ENCODE results near the gene TRIM29.
"Not testable (repeated sequence)": the region's sequence is repeated elsewhere in the genome, so short reads cannot be mapped to it uniquely, and the experiment has no call there.

Gene TRIM29

DNA sequence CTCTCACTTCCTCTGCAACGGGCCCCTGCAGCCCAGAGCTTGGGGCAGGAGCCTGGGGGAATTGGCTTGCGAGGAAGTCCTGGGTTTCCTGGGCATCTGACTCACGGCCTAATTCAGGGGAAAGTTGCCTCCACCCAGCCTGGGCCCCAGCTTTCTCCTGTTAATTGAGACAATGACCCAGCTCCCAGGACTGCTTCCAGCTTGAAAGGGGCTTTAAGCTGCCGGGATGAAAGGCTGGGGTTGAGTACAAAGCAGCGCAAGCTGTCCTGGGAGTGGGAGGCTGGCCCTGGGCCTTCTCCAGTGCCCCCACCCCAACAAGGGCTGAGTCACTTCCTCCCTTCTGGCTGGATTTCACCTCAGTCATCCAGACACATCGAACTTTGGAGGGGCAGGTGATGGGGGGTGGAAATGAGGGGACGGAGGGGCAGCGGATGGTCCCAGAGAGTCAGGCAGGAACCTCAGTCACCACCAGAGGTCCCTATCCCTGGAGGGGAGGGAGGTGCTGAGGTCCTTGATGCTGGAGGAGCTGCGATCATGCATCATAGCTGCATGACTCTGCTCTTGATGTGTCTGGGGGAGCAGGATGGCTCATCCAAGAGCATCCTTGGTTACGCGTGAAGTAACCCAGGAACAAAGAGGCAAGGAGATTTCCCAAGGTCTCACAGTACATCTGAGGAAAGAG is 42.8 kb upstream of the TRIM29 start:
- TF ChIP-seq, protein P1, sequence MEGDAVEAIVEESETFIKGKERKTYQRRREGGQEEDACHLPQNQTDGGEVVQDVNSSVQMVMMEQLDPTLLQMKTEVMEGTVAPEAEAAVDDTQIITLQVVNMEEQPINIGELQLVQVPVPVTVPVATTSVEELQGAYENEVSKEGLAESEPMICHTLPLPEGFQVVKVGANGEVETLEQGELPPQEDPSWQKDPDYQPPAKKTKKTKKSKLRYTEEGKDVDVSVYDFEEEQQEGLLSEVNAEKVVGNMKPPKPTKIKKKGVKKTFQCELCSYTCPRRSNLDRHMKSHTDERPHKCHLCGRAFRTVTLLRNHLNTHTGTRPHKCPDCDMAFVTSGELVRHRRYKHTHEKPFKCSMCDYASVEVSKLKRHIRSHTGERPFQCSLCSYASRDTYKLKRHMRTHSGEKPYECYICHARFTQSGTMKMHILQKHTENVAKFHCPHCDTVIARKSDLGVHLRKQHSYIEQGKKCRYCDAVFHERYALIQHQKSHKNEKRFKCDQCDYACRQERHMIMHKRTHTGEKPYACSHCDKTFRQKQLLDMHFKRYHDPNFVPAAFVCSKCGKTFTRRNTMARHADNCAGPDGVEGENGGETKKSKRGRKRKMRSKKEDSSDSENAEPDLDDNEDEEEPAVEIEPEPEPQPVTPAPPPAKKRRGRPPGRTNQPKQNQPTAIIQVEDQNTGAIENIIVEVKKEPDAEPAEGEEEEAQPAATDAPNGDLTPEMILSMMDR (IDR thresholded peaks at IDR 0.05; ENCODE audit: insufficient read depth, low read length, missing control alignments), result peak; percentile 38
- no peak for DNase-seq (ENCODE audit: low read depth, low spot score)
- ChIA-PET CTCF (interaction anchor here (0.7 to 7.7 kb wide), 9 partner anchors 10 to 123 kb away, joined by 3 to 159 read pairs (median 21); no protein-coding TSS in a partner anchor), POLR2A (interaction anchor here (0.9 to 1.5 kb wide), 2 partner anchors 15 to 42 kb away, joined by 3 to 5 read pairs; no protein-coding TSS in a partner anchor)
- H3K4me3 ChIP-seq (ENCODE audit: low read depth, low read length), result no peak overlapping the region

DNA sequence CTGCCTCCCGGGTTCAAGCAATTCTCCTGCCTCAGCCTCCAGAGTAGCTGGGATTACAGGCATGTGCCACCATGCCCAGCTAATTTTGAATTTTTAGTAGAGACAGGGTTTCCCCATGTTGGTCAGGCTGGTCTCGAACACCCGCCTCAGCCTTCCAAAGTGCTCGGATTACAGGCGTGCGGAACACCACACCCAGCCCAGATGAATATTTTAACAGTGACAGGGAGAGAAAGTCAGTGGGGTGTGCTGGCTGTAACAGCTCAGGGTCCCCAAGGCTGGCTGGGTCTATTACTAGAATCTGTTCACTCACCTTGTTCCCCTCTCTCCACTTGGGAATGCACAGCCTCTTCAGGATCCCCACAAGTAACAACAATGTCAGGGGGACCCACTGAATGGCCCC is 42.1 kb upstream of the TRIM29 start:
- DNase-seq (ENCODE audit: low read depth, low spot score); H3K4me3 ChIP-seq (ENCODE audit: low read depth, low read length): not testable (repeated sequence)
- CTCF ChIA-PET, result interaction anchor here (0.7 to 7.7 kb wide), 9 partner anchors 9 to 123 kb away, joined by 3 to 159 read pairs (median 21); partner anchors contain the start of gene OAF
- POLR2A ChIA-PET, result interaction anchor here (1.5 kb wide), 1 partner anchor 16 kb away, joined by 5 read pairs; no protein-coding TSS in a partner anchor

DNA sequence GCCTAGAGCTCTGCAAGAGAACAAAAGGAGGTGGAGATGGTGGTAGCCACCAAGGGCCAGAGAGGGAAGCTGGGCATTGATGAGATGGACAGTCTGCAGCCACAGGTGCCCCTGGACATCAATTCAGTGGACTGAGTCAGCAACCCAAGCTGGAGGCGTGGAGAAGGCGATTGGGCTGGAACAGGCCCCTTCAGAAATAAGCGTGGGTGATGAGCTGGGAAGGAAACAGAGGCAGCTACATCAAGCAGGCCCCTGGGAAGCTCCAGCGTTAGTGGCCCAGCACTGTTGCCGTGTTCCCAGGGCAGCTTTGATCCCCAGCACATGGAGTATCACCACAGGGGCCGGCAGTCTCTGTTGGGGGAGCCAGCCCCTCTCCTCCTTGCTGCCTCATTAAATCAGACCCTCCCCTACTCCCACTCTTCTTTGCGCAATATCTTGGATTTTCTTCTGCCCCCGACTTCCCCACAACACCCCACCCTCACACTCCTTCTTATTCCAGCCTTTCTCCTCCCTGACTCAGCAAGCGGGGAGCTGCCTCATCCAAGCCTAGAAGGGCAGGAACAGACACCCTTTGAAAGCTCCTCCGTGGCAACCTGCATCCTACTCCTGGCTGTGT is 41.3 kb upstream of the TRIM29 start:
- CTCF ChIA-PET, result interaction anchor here (1.2 to 7.7 kb wide), 8 partner anchors 8 to 124 kb away, joined by 3 to 159 read pairs (median 34); partner anchors contain the start of gene OAF

DNA sequence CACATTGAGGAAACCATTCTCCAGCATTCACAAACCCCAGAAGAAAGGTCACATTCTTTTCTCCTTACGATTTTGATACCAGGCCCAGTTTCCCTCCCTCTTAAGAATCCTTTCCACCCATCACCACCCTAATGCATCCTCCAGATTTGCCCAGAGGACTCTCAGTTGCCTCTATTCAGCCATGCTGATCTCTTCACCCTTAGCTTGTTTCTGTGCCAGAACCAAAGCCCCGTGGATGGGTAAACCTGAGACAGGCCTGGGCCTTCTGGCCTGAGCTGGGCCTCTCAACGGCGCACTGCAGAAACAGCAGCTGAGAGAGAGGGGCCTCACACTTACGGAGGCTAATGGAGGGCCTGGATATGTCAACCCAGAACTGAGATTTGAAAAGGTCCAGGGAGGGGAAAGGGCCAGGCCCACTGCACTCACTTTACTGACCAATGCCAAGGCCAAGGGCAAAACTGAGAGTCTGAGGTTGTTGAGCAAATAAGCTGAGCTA is 40.7 kb upstream of the TRIM29 start:
- H3K4me3 ChIP-seq (ENCODE audit: low read depth, low read length), result no peak overlapping the region
- TF ChIP-seq, protein P1 (IDR thresholded peaks at IDR 0.05; ENCODE audit: insufficient read depth, low read length, missing control alignments), result no peak
- ChIA-PET POLR2A (no interaction called here), CTCF (interaction anchor here (1.2 to 7.7 kb wide), 6 partner anchors 8 to 125 kb away, joined by 3 to 159 read pairs (median 82); no protein-coding TSS in a partner anchor)
- DNase-seq (ENCODE audit: low read depth, low spot score), result no peak

More for the DNA sequence above, 41.3 kb upstream of the TRIM29 start:
- TF ChIP-seq, protein P1 (IDR thresholded peaks at IDR 0.05; ENCODE audit: insufficient read depth, low read length, missing control alignments), result no peak
- POLR2A ChIA-PET, result no interaction called here
- no peak overlapping the region for H3K4me3 ChIP-seq (ENCODE audit: low read depth, low read length)
- no peak for DNase-seq (ENCODE audit: low read depth, low spot score)

DNA sequence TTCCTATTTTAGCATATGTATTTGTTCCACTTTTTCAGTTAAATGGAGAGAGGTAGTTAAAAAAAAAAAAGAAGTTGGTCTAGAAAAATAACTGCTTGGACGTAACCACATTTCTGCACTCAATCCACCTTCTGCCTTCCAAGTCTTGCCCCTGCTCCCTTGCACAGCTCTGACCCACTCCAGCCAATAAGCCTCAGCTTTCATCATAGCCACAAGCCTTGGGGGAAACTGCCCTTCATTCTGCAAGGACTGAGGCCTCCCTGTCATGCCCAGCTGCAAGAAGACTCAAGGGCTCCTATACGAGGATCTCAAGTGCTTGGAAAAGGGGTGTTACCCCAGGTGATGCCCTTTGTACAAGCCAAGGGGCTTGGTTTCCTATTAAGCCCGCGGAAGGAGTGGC is 37.0 kb upstream of the TRIM29 start:
- POLR2A ChIA-PET, result no interaction called here
- no peak for DNase-seq (ENCODE audit: low read depth, low spot score)
- CTCF ChIA-PET, result interaction anchor here (1.2 to 14.8 kb wide), 4 partner anchors 13 to 509 kb away, joined by 3 to 461 read pairs (median 210); no protein-coding TSS in a partner anchor

DNA sequence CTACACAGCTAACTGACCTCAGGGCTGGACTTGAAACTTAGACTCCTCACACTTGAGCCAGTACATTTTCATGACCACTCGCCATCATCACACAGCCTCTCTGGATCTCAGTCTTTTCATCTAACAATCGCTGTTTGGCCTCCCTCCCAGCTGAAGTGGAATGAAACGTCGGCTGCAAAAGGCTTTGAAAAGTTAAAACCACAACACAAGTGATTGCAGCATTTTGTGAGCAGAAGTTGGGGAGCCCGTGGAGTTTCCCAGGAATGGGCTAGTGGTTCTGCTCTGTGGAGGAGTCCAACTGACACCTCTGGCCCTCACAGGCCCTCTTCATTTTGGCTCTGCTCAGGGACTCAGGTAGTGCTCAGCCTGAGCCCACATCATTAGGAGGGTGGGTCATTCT is 35.9 kb upstream of the TRIM29 start:
- ChIA-PET POLR2A (no interaction called here), CTCF (interaction anchor here (0.7 to 14.8 kb wide), 5 partner anchors 7 to 128 kb away, joined by 3 to 461 read pairs (median 107); no protein-coding TSS in a partner anchor)
- H3K4me3 ChIP-seq (ENCODE audit: low read depth, low read length), result no peak overlapping the region
- no peak for DNase-seq (ENCODE audit: low read depth, low spot score)
- TF ChIP-seq, protein P1 (IDR thresholded peaks at IDR 0.05; ENCODE audit: insufficient read depth, low read length, missing control alignments), result no peak

More for the DNA sequence above, 37.0 kb upstream of the TRIM29 start:
- H3K4me3 ChIP-seq (ENCODE audit: low read depth, low read length), result no peak overlapping the region
- TF ChIP-seq, protein P1 (IDR thresholded peaks at IDR 0.05; ENCODE audit: insufficient read depth, low read length, missing control alignments), result no peak
